SU-DHL-6 (cell line): Measurements from ENCODE around the gene TCF21.

Source experiments
- H2AFZ ChIP-seq: fragments of 200-600 bp; sonication (generic); 2 replicates; pipeline ENCODE4 v1.6.1; 2014; ENCODE audit warnings: low read depth, mild to moderate bottlenecking, moderate library complexity, mixed read lengths, antibody characterized with exemption, low read length; ENCODE audit not compliant: severe bottlenecking
- H3F3A ChIP-seq: fragments of 200-600 bp; shearing (Covaris generic); 2 replicates; pipeline ENCODE4 v1.6.0; 2016; ENCODE audit warnings: antibody characterized with exemption, mild to moderate bottlenecking; ENCODE audit not compliant: insufficient read depth
- H3K27ac ChIP-seq: fragments of 200-600 bp; sonication (generic); 2 replicates; pipeline ENCODE4 v1.5.1; 2016; ENCODE audit warnings: low read depth, mild to moderate bottlenecking, low read length, moderate library complexity, mixed read lengths
- H3K27me3 ChIP-seq: fragments of 200-600 bp; sonication (generic), shearing (Covaris generic); 2 replicates; pipeline ENCODE4 v1.6.0; 2014; ENCODE audit warnings: mild to moderate bottlenecking, low read length
- H3K36me3 ChIP-seq: fragments of 200-600 bp; sonication (generic); 2 replicates; pipeline ENCODE4 v1.6.1; 2014; ENCODE audit warnings: mild to moderate bottlenecking, low read length, mixed read lengths
- H3K4me2 ChIP-seq: fragments of 300-600, 200-600 bp; shearing (Covaris generic), sonication (generic); 2 replicates; pipeline ENCODE4 v1.6.0; 2014; ENCODE audit warnings: low read length, low read depth, mild to moderate bottlenecking; ENCODE audit not compliant: poor library complexity, severe bottlenecking
- H3K4me3 ChIP-seq: fragments of 200-600 bp; sonication (generic); 2 replicates; pipeline ENCODE4 v1.5.1; 2014; ENCODE audit warnings: antibody characterized with exemption, low read length, mild to moderate bottlenecking, mixed read lengths; ENCODE audit not compliant: insufficient read depth, poor library complexity, severe bottlenecking
- H3K79me2 ChIP-seq: fragments of 200-600 bp; sonication (generic); 2 replicates; pipeline ENCODE4 v1.6.1; 2014; ENCODE audit warnings: mild to moderate bottlenecking, low read length, moderate library complexity; ENCODE audit not compliant: insufficient read depth
- H3K9ac ChIP-seq: fragments of 200-600 bp; sonication (generic); 2 replicates; pipeline ENCODE4 v1.7.0; 2014; ENCODE audit warnings: mild to moderate bottlenecking, low read length
- H3K9me2 ChIP-seq: fragments of 200-600 bp; sonication (generic); replicated peaks from 2 replicates; pipeline ENCODE4 v1.6.1; 2014; ENCODE audit warnings: low read length; ENCODE audit not compliant: insufficient read depth
- H3K9me3 ChIP-seq: fragments of 200-600 bp; sonication (generic); 2 replicates; pipeline ENCODE4 v1.6.1; 2014; ENCODE audit warnings: low read length, mixed read lengths; ENCODE audit not compliant: insufficient read depth
- H4K20me1 ChIP-seq: fragments of 200-600 bp; sonication (generic); 2 replicates; pipeline ENCODE4 v1.6.1; 2014; ENCODE audit warnings: low read depth, mild to moderate bottlenecking, antibody characterized with exemption, low read length, moderate library complexity, mixed read lengths
- EZH2phosphoT487 ChIP-seq: fragments of 200-600 bp; sonication (generic), shearing (Covaris generic); conservative IDR thresholded peaks from 2 replicates; pipeline ENCODE4 v1.6.1; 2018; ENCODE audit warnings: mild to moderate bottlenecking, antibody characterized with exemption, low read length, moderate library complexity, mixed read lengths
- TF ChIP-seq, protein P1 (sequence below): fragments of 200-600 bp; sonication (generic); IDR thresholded peaks from one replicate; pipeline ENCODE4 v1.5.1; 2017; ENCODE audit warnings: antibody characterized with exemption, mild to moderate bottlenecking, low read length, moderate library complexity; ENCODE audit not compliant: insufficient read depth, poor library complexity, severe bottlenecking

The TCF21 gene

DNA sequence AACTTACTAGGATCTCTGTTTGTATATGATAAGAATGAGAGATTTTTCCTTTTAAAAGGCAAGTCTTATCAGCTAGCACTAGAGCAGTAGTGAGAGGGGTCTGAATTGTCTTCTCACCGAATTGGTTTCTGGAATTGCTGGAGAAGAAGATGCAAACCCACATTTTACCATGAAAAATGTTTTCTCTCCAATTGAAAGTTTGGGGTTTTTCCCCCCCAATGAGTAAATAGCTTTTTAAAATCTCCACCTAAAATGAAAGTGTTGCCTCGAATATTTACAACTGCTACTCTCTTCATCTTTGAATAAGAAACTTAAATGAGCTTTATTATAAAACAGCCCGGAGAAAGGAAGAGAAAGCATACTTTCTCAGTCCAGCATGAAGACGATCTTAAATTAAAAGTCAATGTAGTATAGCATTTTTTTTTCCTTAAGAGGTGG is 1.8 kb downstream of the TCF21 start:
- no peak overlapping the region for H3K4me3 ChIP-seq
- H3K79me2 ChIP-seq: no peaks in the 10 kb centered on the region
- peak overlapping the region; percentile 18 for H3K4me2 ChIP-seq
- no peaks in the 10 kb centered on the region for H3K27me3 ChIP-seq
- H3K36me3 ChIP-seq: no peaks in the 10 kb centered on the region
- no peak overlapping the region for H2AFZ ChIP-seq
- no peak for TF ChIP-seq EZH2phosphoT487
- TF ChIP-seq, protein P1, sequence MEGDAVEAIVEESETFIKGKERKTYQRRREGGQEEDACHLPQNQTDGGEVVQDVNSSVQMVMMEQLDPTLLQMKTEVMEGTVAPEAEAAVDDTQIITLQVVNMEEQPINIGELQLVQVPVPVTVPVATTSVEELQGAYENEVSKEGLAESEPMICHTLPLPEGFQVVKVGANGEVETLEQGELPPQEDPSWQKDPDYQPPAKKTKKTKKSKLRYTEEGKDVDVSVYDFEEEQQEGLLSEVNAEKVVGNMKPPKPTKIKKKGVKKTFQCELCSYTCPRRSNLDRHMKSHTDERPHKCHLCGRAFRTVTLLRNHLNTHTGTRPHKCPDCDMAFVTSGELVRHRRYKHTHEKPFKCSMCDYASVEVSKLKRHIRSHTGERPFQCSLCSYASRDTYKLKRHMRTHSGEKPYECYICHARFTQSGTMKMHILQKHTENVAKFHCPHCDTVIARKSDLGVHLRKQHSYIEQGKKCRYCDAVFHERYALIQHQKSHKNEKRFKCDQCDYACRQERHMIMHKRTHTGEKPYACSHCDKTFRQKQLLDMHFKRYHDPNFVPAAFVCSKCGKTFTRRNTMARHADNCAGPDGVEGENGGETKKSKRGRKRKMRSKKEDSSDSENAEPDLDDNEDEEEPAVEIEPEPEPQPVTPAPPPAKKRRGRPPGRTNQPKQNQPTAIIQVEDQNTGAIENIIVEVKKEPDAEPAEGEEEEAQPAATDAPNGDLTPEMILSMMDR: no peak
- no peaks in the 10 kb centered on the region for H3K9me3 ChIP-seq
- no peaks in the 10 kb centered on the region for H3K9me2 ChIP-seq
- no peak overlapping the region for H3K9ac ChIP-seq
- no peaks in the 10 kb centered on the region for H3F3A ChIP-seq
- H3K27ac ChIP-seq: no peak overlapping the region
- no peaks in the 10 kb centered on the region for H4K20me1 ChIP-seq

DNA sequence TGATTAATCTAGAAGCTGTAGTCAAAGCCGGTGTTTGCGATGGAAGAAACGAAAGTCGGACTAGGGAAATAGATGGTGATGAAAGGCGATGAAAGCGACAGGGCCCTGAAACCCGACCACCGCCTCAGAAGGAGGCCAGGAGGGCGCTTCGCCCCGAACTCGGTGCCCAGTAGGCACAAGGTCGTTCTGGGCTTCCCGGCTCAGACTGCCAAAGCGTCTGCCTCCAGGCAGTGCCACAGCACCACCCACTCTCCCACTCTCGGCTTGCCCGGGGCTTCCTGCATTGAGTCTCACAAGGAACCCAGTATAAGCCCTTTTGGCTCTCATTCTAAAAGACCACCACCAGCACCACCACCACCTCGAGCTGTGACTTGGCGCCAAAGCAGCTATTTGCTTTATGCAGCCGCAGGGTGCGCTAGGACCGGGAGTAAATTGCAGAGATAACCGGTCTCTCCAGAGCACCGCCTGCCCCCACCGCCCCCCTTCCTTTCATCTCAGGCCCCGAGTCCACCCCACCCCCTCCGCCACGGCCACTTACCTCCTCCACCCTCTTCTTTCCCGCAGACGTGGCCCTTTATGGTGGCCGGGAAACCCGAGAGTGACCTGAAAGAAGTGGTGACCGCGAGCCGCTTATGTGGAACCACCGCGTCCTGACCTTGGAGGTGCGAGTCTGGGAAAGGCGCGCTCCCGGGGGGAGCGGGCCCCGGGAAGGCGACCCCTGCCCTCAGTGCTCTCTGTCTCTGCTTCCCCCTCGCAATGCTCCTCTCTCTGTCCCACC is 2.4 kb downstream of the TCF21 start:
- Histone ChIP-seq H3K4me3 (no peak overlapping the region), H3K9me3 (no peaks in the 10 kb centered on the region), H2AFZ (no peak overlapping the region), H3K27me3 (no peaks in the 10 kb centered on the region), H3K36me3 (no peaks in the 10 kb centered on the region), H3K27ac (no peak overlapping the region), H4K20me1 (no peaks in the 10 kb centered on the region), H3K9ac (no peak overlapping the region), H3K79me2 (no peaks in the 10 kb centered on the region), H3K9me2 (no peaks in the 10 kb centered on the region), H3F3A (no peaks in the 10 kb centered on the region), H3K4me2 (peak overlapping the region; percentile 18)
- no peak for TF ChIP-seq EZH2phosphoT487
- TF ChIP-seq, protein P1: no peak

DNA sequence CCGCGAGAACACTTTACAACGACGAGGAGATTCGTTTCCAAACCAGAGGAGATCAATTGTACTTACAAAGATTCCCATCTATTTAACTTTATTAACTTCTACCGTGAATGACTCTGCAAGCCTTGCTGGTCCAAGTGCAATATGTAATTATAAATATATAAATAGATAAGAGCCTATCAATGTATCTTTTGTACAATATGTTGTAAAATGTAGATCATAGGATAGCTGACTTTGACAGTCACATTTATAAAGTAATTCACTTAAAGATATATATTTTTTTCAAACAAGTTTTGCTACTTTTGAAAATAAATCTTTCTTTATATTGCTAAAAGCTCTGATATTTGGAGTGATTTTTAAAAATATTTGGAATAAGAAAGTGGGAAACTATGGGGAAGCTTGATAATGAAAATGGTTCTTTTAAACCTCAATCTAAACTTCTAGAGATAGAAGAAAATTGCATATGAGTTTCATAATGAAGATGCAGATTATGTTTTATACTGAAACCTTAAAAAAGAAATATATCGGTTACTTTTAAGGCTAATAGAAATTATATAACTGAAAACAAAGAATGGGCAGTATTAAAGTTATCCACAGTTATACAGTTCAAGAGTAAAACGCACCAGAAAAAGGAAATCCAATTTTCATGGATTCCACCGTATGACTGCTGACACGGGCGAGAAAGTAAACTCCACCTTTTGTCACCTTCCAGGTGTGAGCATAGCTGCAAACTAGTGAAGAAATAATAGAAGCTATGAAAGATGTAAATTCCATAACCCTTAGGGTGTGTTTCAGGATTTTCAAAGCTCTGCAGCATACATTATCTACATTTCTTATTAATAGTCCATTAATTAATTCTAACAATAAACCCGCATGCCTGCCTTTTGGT is 3.3 kb downstream of the TCF21 start:
- Histone ChIP-seq H2AFZ (no peak overlapping the region), H3K27me3 (no peaks in the 10 kb centered on the region), H3K9ac (no peak overlapping the region), H3K79me2 (no peaks in the 10 kb centered on the region), H3K27ac (no peak overlapping the region), H3K4me2 (no peak overlapping the region), H3K9me2 (no peaks in the 10 kb centered on the region), H3F3A (no peaks in the 10 kb centered on the region), H3K4me3 (no peak overlapping the region), H3K9me3 (no peaks in the 10 kb centered on the region), H3K36me3 (no peaks in the 10 kb centered on the region), H4K20me1 (no peaks in the 10 kb centered on the region)
- TF ChIP-seq EZH2phosphoT487: no peak
- TF ChIP-seq, protein P1: no peak
